EL (cell line): ENCODE results near the gene SCN10A.

Experiments used
- DNase-seq: peaks from one replicate; pipeline ENCODE4 v3.0.0-alpha.2; 2016

The SCN10A gene

DNA sequence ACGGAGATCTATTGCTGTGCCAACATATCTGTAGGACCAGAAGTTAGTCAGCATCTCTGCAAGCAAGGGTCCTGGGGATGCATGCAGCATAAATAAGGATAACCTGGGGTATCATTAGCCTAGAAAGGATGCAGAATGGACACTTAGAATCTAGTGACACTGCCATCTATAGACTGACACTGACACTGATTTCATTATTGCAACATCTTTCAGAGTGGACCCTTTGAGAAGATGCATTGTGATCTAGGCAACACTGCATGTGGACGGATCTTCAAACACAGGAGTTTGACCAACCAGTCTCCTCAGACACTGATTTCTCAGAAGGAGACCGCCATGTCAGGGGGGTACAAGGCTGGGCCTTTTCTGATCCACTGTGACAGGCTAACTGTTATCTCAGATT, 52.4 kb downstream of the SCN10A start:
- no peak for DNase-seq

DNA sequence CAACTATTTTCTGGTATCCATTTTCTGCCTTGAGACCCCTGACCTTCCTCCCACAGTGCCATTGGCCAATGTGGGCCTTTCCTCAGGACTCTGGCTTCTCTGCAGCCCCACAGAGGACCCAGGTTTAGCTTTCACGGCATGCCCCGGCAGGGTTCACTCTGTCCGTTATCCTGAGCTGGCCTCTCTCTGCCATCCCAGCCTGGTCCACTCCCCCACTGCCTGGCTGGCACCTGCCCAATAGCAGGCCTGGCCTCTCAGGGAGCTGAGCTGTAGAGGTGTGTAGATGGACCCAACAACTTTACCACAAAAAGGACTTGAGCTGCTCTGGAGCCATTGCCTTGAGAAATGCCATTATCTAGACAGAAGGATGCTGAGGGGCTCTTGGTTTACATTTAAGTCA, 57.5 kb downstream of the SCN10A start:
- DNase-seq = no peak

DNA sequence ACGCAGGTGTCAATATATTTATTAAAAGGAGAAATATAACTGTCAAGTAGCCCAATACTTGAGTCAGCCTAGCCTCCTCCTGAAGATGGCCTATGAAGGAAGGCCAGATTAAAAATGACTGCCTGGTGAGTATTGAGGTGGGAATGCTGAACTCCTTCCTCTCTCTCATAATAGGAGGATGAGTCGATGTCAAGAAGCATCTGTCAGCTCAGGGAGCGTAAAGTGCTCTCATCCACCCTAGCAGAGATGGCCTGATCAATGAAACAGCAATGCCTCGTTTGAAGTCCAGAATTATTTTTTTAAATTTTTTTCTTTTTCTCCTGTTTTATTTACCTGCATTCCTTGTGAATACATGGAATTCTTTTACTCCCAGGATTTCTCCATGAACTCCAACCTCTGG, 58.3 kb downstream of the SCN10A start:
- DNase-seq = no peak

DNA sequence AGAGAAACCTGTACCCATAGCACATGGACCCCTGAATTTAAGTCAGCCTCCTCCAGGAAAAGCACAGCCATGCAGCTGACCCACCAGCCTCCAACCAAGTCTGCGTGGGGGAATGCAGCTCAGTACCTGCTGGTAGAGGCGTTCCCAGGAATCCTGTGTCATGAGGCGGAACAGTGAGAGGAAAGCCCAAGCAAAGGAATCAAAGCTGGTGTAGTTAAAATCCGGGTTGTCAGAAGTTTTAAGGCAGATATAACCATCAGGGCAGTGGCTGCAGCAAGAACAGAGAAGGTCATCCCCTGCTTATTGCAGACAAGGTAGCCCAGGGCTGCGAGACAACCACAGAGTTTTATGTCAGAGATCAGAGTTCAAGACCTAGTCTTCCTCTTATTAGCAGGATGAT, 59.1 kb downstream of the SCN10A start:
- DNase-seq = no peak

DNA sequence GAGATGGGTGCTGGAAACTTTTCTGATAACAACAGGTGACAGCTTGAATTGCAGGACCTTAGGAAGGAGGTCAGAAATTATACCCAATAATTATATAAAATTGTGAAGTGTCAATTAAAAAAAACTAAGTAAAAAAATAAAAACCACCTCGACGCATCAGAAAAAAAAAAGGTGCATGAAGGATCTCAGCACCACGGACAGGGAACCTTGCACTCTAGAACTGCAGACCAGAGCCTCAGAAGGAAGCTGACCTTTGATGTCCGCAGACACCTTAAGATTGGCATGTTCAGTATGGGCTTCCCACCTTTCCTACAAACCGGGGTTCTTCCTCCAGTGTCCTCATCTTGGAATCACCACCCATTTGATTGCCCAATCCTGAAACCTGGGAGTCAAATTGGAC, 60.9 kb downstream of the SCN10A start:
- DNase-seq = no peak

DNA sequence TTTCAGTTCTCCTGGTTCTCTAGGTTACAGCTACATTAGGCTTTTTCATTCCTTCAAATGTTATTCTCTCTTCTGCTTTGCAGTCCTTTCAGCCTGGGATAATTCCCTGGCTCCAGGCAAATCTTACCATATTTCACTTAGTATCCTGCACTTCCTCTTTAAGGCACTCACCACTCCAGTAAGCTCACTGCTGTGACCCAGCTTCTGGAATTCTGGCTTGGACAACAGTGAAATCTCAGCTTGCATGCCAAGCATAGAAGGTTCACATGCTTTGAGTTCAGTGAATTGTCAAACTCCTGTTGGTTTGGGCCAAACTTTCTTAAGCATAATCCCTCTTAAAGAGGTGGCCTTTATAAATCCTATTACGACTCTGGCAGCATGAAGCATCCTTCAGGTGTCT, 69.4 kb downstream of the SCN10A start:
- no peak for DNase-seq

DNA sequence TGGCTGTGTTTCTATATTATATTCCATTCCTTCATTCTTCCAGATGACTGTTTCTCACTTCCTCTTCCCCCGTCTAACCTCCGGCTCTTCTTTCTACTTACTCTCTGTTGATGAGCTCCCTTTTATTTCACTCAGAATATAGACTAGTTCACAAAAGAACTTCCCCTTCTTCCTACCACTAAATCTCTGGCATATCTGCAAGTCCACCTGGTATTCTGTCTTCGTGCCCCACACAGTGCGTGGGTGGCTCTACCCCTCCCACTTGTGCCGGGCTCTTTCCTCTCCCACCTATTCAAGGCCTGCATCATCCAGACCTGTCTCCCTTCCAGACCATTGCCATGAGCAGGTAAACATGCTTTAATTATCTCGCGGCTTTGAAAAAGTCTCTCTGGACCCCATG, 73.0 kb downstream of the SCN10A start:
- no peak for DNase-seq

DNA sequence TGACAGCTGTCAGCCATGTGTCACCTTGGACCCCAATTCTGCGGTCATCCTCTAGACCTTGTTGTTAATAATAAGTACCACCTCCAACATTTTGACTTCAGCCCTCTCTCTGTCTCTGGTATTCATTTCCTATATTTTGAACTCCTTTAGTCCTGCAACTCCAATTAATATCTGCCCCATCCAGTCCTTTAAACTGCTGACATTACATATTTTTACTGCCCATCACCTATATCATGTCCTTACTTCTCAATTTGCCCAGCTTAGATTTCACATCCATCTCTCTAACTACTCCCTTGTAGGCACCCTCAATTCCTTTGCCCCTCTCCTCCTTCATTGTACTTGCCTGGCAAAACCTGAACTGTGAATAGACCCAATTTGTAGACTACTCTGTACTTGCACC, 73.5 kb downstream of the SCN10A start:
- DNase-seq = no peak

DNA sequence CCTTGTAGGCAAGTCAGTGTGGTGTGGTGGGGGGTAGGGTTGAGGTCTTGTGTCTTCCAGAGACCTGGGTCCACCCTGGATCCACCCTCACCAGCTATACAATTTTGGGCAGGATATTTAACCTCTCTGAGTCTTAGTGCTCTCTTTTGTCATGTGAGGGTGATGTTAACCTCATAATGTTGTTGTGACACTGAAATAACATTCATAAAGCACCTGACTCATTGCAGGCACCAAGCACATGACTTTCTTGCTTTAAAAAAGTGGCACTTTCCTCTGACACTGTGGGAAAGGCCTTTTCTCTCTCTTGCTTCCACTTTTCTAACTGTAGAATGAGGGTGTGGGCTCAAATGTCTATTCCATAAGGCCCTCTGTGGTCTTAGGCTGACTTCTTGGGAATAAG, 75.5 kb downstream of the SCN10A start:
- no peak for DNase-seq

DNA sequence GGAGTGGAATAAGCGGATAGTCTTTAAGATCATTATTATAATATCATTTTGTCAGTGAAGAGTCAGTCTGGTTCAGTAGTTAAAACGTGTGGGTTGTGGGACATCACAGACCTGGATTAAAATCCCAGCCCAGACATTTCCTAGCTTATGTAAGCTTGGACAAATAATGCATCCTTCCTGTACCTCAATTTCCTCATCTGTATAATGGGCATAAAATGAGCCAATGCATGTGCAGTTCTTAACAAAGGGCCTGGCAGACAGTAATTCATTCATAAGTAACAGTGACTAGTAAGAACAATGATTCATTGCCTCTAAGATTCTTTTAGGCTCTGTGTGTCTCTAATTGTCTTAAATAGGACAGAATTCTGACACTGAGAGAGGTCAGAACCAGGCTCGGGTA, 76.1 kb downstream of the SCN10A start:
- DNase-seq = no peak

DNA sequence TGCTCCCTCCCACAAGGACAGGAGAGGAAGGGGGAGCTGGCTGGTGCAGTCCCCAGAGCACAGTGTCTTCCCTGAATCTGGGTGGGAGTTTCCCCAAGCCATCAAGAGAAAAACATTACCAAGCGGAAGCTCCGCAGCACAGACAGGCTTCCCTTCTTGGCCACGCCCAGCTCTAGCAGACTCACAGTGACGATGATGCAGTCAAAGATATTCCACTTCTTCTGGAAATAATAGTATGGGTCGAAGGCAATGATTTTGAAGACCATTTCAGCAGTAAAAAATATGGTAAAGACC, 76.7 kb downstream of the SCN10A start:
- DNase-seq = no peak

DNA sequence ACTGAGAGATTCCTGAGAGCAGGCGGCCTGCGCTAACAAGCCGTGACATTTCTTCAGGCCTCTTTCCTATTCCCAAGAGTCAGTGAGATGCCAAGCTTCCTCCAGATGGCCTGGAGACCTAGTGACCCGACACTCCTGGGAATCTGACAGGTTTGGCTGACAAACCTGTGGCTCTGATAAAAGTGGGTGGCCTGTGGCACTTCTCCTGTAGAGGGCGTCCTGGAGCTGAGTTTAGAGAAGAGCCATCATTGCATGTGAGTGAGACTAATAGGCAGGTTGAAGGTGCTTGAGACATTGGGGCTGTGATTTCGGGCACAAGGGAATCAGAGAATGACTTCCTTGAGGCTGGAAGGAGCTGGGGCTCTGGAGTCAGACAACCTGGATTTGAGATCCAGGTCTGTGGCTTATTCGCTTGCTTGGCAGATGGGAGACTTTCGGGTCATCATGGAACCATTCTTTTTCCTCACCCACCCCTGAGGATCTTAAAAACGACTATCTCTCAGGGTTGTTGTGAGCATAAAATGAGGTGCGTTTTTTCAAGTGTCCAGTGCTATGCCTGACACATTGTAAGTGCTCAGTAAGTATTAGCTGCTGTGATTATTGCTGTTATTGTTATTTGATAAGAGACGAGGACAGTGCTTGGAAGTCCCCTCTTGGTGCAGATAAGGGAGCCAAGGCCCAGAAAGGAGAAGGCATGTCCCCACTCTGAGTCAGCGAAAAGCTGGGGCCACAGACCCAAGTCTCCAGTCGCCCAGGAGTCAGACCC, 77.2 kb downstream of the SCN10A start:
- peak; percentile 47 for DNase-seq

DNA sequence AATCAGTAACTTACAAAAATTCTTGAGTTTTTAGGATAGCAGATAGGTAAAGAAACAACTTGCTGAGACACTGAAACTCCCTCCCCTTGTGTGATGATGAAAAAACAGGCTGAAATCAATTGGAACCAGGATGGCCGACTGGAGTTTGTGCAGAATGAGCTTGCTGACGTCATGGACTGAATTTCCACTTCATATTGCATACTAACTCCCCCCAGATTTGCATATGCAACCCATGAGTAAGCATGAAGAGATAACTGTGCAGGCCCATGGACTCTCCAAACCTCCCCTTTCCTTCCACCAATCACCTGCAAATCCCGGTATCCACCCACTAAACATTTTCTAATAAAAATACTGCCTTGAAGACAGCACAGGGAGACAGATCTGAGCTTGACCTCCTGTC, 84.5 kb downstream of the SCN10A start:
- peak; percentile 5 for DNase-seq

DNA sequence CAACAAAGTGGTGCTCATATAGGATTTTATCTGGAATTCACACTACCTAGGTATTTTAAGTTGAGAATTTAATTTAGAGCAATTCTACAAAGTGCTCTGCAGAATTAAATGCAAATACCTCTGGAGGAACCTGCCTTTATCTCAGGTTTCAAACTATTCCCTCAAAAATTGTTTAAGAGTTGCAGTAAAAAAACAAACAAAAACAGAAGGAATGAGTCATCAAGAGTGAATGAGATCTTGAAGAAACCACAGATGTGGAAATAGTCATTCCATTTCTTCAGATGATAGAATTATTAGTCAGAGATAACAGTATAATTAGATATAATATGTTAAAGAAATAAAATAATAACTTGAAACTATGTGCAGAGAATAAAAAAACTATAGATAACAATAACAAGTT, 85.7 kb downstream of the SCN10A start:
- peak; percentile 43 for DNase-seq

DNA sequence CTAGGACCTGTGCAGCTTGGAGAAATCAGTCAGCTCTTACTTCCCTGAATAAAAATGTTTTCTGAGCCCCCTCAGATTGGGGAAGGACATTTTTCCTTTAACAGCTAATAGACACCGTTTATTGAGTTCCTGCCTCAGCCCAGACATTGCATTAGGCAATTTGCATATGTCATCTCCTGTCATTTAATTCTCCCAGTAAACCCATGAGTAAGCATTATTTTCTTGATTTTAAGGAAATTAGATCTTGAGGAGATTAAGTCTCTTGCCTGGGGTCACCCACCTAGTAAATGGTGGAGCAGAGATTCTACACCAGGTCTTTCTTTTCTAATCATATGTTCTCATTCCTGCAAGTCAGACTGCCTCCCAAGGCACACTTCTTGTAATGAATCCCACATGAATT, 88.0 kb downstream of the SCN10A start:
- DNase-seq = no peak

DNA sequence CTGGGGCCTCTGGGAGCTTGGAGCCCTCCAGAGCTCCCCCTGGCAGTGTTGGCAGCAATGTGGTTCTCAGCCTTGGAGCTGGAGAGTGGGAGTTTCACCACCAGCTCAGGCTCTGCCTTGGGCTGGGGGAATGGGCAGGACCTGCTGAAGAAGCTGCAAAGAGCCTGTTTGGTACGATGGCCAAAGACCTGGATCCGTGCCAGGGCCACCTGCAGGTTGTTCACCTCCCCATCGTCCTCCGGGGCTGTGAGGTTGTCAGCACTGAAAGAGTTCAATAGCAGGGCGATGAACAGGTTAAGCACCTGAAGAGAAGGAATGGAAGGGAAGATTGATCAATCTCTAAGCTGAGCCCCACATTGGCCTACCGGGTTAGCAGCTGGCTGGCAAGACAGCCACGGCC, 89.3 kb downstream of the SCN10A start:
- DNase-seq = no peak

DNA sequence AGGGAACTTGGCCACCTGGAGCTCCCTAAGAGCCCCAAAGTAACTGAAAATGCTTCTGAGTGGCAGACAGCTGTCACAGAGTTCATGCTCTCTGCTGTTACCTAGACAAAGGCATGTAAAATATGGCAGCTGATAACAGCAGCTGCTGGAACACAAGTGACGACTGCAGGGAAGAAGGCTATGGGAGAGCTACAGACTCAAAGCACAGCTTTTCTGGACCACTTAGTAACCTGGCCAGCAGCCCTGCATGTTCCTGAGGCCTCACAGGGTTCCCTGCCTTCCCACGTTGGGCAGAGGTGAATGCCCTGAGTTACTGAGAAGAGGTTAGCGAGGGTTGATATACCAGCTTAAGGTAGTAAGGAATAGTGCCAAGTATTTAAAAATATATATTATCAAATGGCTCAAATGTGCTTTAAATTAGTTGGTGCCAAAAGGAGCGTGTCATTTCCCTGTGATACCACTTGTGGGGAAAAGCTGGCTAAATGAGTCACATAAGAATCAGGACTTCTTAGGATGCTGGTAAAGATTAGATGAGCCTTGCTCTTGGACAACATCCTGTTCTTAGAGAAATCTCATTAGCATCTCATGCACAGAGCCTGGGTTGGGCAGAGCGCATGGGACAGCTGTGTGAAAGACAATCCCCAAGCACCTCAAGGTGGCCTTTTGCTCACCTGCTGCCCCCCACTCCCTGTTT, 90.1 kb downstream of the SCN10A start:
- DNase-seq = peak; percentile 39

DNA sequence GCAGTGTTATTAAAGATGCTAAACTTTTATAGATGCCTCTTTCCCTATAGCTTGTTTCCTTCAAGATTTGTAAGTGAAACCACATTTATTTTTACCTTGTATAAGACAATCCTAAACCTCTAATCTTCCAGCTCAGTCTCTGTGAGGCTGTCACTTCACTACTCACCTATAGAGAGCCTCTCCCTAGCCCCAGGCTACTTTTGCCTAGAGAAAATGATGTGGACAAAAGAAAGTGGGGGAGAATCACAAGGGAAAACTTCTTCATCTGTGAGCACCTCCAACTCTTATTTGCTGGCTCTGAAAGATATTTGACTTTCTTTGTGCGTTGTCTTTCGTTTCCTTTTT, 91.7 kb downstream of the SCN10A start:
- DNase-seq = no peak

DNA sequence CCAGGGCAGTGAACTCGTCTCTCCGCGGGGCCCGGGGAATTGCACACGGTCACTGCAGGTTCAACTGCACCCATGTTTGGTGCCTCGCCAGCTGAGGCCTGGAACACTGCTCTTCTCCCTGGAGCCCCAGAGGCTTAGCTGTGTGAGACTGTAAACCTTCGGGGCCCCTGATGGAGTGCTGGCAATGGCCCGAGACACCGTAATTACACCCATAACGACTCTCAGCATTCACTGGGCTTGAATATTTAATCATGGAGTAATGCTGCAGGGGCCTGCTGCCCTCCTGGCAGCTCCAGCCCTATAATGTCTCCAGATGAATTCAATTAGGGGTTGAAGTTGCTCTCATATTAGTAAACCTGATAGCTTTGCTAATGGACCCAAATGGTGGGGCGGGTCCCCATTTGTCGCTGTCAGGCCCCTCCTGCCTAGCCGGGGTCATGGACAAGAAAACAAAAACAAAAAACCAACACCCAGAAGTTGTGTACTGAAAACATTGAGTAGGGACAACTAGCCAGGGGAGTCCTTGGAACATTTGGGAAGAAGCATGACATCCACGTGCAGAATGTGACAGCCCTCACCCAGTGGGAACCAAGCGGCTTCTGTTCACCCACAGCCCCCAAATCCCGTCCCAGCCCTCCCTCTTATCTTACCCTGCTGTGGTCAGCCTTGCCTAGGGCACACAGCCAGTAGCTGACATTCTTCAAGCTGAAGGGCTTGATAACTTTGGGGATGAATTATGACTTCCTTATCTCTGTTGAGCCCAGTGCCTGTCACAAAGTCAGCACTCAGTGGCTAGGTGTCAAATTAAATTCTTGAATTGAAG, 92.2 kb downstream of the SCN10A start:
- DNase-seq = peak; percentile 10

DNA sequence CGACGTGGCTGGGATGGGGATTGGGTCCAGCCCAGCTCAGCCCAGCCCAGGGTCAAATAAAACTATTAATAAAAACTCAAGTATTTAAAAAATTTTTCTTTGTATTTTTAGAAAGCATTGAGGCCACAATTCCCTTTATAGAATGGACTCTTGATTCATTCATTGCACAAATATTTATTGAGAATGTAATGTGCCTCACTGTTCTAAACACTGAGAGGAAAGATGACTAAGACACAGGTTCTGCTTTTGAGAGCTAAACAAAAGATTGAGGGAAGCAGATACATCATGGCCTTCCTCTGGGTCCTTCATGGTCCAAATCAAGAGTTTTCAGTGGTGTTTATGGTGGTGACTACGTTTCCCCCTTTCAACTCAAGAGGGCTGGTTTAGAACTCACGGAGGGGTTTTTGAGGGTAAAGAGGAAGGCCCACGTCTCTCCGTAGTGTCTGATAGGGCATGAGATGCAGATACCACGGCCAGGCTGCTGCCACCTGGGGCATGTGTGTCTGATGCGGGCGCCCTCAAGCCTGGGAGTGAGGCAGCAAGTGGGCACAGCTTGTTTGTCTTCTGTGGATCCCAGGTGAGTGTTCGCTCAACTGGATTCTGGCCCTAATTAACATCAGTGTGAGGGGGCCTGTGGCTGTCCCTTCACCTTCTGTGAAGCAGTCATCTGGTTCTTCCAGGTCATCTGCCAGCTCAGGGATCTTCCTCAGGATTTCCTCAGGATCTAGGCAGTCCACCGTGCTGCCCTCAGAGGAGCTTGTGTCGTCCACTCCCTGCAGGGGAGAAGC, 93.0 kb downstream of the SCN10A start:
- peak; percentile 59 for DNase-seq

DNA sequence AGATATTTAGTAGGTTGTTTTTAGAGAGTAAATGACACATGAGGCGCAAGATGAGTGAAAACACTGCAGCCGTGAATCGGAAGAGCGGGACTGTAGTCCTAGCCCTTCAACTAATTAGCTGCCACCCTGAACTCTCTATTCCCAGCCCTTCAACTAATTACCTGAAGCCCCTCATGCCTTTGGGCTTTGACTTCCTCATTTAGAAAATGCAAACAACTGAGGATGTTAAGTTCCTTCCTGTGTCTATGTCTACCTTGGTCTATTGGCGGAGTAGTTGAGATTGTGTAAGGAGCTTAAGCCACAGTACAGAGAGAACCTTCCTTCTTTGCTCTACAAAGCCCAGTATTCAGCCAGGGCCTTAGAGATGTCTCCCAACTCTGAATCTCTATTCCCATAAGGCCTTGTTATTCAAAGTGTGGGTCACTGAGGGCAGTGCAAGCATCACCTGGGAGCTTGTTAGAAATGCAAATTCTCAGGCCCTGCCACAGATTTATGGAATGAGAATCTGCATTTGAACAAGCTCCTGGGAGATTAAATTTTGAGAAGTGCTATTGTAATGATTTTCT, 94.7 kb downstream of the SCN10A start:
- no peak for DNase-seq

DNA sequence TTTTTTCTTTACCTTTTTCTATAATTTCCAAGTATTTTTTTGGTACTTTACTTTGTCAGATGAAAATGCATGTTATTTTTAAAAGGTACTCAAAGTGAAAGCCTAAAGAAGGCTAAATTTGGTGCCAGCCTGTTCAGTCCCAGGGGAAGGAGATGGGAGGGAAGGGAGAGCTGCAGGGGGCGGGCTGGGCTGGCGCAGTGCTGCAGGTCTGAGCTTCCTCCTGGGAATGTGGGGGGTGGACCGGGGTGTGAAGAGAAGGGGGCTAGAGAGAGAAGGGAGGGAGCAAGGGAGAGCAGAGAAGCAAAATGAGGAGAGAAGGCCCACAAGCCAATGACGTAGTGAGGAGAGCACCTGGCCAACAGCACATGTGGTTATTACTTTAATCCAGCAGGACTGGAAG, 95.6 kb downstream of the SCN10A start:
- DNase-seq = no peak
